ENCODE results near the gene NAV2.

Gene NAV2

GRCh38 chr11:19853016-19853415 lies 140.4 kb downstream of the NAV2 start:
- in situ Hi-C loops (cut with HindIII; ENCODE audit: low sequenced_read_pairs) = no loop called here

DNA sequence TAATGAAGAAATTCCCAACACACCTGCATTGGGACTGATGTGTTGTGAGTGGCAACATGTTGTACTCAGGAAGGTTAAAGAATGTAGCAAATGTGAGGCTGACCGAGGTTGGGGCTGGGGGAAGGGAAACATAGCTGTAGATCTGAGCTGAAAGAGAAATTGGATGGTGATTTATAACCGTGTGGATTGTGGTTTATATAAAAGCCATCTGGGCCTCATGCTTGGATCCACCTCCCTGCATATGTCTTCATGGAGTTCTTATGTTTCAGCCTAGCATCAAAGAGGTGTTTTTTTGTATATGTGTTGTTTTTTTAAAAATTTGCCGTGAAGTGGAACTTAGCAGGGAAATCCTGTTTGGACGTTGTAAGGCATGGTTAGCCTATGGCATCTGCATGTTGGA lies 141.3 kb downstream of the NAV2 start:
- in situ Hi-C loops (cut with HindIII; ENCODE audit: low sequenced_read_pairs) = no loop called here

- in situ Hi-C loops (cut with HindIII; ENCODE audit: low sequenced_read_pairs) = no loop called here
Measured at GRCh38 chr11:19861171-19861570, 148.5 kb downstream of the NAV2 start.

DNA sequence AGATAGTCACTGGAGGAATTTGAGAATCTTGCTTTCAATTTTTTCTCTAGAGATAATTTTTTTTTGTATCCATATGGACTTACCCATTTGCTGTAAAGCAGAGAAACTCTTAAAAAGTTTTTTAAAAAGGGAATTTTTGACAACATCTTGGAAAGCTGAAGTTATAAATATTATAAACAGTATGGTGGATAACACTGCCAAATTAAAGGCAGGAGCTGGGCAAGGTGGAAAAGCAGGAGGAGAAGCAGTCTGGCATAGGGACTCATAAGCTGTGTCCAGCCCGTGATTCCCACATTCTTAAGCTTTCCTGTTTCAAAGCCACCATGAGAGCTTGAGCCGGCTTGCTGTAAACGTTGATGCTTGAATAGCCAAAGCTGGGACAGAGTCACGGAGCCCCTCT lies 149.5 kb downstream of the NAV2 start:
- in situ Hi-C loops (cut with HindIII; ENCODE audit: low sequenced_read_pairs) = no loop called here

- in situ Hi-C loops (cut with HindIII; ENCODE audit: low sequenced_read_pairs) = no loop called here
Measured at GRCh38 chr11:19864141-19865140, 151.8 kb downstream of the NAV2 start.

DNA sequence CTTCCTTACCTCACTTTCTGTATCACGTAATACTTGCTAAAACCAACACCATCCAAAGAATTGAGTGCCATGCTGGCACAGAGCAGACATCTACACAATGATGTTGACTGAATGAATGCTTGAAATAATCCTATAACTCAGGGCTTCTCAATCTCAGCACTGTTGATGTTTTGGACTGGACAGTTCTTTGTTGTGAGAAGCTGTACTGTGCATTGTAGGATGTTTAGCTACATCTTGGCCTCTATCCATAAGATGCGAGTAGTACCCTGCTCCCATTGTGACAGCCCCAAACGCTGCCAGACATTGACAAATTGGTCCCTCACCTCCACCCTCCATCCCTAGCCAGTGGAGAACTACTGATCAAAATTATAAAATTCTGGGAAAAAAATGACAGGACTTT lies 153.4 kb downstream of the NAV2 start:
- in situ Hi-C loops (cut with HindIII; ENCODE audit: low sequenced_read_pairs) = no loop called here

DNA sequence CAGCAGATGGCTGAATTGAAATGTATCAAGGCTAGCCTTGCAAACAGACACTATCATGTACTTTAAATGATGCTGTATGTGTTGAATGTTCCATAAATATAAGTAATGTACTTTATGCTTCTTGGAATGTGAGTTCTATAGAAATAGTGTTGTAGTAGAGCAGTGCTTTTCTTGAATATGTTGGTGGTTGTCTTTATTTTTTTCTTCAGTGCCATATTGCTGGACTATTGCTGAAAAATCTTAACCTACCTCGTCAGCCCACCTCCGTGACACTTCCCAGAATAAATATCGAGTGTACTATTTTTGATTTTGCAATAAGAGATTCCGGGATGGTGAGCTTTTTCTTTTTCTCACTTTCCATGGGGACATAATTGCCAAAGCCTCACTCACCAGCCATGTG lies 153.9 kb downstream of the NAV2 start:
- in situ Hi-C loops (cut with HindIII; ENCODE audit: low sequenced_read_pairs) = no loop called here

GRCh38 chr11:19867064-19867463 lies 154.4 kb downstream of the NAV2 start:
- in situ Hi-C loops (cut with HindIII; ENCODE audit: low sequenced_read_pairs) = no loop called here

- in situ Hi-C loops (cut with HindIII; ENCODE audit: low sequenced_read_pairs) = no loop called here
Measured at GRCh38 chr11:19868281-19868821, 155.7 kb downstream of the NAV2 start.

- in situ Hi-C loops (cut with HindIII; ENCODE audit: low sequenced_read_pairs) = no loop called here
Measured at GRCh38 chr11:19868871-19869270, 156.2 kb downstream of the NAV2 start.

DNA sequence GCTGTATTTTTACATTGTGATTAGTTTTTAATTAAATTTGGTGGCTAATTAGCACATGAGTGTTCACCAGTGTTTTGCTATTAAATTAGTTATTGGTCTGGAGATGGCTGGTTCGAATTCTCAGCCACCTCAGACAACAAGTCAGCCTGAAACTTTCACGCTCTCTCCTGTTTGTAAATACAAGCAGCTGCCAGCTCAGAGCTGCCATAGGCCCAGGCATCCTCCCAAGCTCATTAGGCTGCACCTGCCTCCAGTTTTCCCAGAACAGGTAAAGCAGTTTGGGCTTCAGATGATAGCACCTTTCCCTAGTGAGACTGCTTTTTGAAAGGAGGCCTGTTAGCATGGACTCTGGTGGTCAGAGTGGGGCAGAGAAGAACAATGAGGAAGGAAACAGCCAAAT lies 156.8 kb downstream of the NAV2 start:
- in situ Hi-C loops (cut with HindIII; ENCODE audit: low sequenced_read_pairs) = no loop called here

DNA sequence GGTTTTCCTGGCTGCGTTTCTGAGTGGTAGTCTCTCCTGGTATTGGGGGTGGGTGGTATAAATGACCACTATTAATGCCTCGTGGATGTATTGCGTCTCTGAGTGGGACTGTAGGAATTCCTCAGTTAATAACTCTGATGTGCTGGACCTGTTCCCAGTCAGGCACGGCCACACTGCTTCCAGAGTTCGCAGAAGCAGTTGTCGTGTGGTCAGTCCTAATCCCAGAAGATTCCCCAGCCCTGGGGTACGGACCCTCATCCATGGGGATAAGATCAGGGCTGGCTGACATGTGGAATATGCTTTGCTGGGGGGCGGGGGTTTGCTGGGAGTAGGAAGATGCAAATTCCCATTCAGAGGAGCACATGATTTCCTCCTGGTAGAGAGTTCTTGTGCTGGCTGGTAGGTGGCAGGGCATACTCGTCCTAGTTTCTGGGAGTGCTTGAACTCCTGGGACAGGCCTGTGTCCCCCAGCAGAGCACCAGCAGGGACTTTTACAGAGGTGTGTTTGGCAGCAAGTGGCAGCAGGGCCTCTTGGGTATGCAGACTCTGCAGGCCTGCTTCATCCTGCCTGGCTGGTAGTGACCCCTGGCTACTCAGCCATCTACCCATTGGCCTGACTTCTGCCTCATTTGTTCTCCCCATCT lies 157.4 kb downstream of the NAV2 start:
- in situ Hi-C loops (cut with HindIII; ENCODE audit: low sequenced_read_pairs) = no loop called here

DNA sequence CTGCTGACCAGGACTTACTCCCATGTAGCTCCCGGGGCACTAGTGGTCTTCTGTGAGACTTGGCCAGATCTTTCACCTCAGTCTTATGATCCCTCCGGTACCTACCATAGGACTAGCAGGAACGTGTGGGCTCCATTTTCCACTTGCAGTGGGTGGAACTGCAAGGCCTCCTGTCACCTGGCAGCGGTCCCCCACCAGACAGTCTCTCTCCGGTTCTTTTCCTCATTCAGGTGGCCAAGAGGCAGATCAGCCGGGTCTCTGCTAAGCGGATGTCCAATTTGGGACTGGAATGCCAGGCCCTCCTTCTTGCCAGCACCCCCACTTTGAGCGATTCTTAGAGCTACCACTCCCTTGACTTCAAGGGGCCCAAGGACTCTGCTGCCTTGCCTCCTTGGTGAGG lies 158.9 kb downstream of the NAV2 start:
- in situ Hi-C loops (cut with HindIII; ENCODE audit: low sequenced_read_pairs) = no loop called here

- in situ Hi-C loops (cut with HindIII; ENCODE audit: low sequenced_read_pairs) = no loop called here
Measured at GRCh38 chr11:19872512-19873145, 160.0 kb downstream of the NAV2 start.

GRCh38 chr11:19873730-19874129 lies 161.1 kb downstream of the NAV2 start:
- in situ Hi-C loops (cut with HindIII; ENCODE audit: low sequenced_read_pairs) = no loop called here

GRCh38 chr11:19874266-19874665 lies 161.6 kb downstream of the NAV2 start:
- in situ Hi-C loops (cut with HindIII; ENCODE audit: low sequenced_read_pairs) = no loop called here

- in situ Hi-C loops (cut with HindIII; ENCODE audit: low sequenced_read_pairs) = loop anchor here (25.0 kb wide), 1 partner anchor 314 kb away; no protein-coding TSS in a partner anchor
Measured at GRCh38 chr11:19876750-19877149, 164.1 kb downstream of the NAV2 start.

DNA sequence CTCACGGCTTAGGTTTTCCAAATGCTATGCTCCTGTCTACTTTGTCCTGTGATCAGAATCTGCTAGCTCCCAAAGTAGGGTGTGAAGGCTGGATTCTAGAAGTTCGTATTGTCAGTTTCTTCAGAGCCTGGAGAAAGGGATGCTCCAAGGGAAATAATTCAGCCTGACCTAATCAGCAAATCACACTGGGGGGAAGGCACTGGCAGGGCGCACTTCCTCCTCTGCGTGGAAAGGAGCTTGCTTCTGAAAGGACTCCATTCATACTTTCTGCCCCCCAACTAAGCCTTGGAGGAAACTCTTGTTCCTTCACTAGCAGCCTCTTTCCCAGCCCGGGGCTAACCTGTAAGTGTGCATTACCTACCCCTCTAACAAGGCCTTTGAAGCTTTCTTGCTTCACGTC lies 165.9 kb downstream of the NAV2 start:
- in situ Hi-C loops (cut with HindIII; ENCODE audit: low sequenced_read_pairs) = loop anchor here (25.0 kb wide), 1 partner anchor 316 kb away; no protein-coding TSS in a partner anchor

DNA sequence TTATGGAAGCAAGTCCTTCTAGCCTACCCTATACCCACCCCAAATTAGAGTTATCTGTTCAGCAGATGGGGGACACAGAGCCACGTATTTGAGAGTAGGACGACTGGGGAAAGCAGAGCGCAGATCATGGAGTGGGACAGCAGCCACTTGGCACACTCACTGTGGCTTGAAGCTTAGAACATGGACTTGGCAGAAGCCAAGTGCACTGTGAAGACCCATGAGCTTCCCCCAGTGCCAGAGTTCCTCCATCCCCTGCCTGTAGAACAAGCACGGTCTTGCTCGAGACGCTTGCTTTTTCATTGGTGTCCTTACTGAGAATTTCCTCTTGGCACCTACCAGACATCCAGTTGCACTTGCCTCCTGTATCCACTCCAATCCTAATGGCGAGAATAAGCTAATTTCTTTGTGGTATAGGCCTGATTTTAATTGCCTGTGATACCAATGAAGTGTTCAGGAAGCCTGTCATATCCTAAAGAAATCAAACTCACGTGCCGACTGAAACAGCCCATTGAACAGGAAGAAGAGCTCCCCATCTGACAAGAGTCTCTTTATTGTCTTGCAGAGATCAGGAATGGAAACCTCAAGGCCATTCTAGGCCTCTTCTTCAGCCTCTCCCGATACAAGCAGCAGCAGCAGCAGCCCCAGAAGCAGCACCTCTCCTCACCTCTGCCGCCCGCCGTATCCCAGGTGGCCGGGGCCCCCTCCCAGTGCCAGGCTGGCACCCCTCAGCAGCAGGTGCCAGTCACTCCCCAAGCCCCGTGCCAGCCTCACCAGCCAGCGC lies 166.9 kb downstream of the NAV2 start:
- in situ Hi-C loops (cut with HindIII; ENCODE audit: low sequenced_read_pairs) = loop anchor here (25.0 kb wide), 1 partner anchor 317 kb away; no protein-coding TSS in a partner anchor

DNA sequence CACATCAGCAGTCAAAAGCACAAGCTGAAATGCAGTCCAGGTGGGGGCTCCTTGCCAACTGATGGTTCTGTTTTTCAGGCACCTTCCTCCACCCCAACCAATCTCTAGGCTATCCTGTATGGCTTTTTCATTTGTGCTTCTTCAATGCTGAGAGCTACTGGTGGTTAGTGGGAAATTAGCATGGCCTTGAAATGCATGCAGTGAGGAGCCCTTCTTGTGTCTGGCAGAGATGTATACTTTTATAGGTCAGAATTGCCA lies 167.4 kb downstream of the NAV2 start:
- in situ Hi-C loops (cut with HindIII; ENCODE audit: low sequenced_read_pairs) = loop anchor here (25.0 kb wide), 1 partner anchor 318 kb away; no protein-coding TSS in a partner anchor

GRCh38 chr11:19881177-19881576 lies 168.5 kb downstream of the NAV2 start:
- in situ Hi-C loops (cut with HindIII; ENCODE audit: low sequenced_read_pairs) = loop anchor here (25.0 kb wide), 1 partner anchor 319 kb away; no protein-coding TSS in a partner anchor
